ENCODE data around the gene HLA-G. TPM values are rescaled to one million over a fixed set of nuclear protein-coding genes. Genes with fewer than 3 reads are reported as not detected.

Gene HLA-G
- total and polyA plus RNA-seq, 9 of the 15 experiments (the other 6 are each of a cell fraction or from before 2014, with no cell fraction given) = 0.13 TPM; not detected in 8

DNA sequence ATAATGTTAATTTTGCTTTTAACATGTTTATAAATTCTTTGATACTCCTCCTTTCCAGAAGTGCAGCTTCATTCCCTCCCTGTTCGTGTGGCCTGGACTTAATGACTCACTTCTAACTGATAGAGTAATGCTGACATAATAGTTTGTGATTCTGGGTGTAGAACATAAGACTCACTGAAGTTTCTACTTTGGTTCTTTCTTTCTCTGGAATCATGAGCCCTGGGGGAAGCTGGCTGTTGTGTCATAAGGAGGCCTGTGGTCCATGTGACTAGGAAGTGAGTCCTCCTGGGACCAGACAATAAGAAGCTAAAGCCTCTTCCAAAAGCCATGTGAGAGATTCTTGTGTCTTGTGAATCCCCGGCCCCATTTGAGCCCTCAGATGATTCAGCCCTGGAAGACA, 30.5 kb upstream of the HLA-G start (continued):
- no peak for TF ChIP-seq ZNF408 (CRISPR knock-in tag; IDR thresholded peaks at IDR 0.05; ENCODE audit: low read depth)

DNA sequence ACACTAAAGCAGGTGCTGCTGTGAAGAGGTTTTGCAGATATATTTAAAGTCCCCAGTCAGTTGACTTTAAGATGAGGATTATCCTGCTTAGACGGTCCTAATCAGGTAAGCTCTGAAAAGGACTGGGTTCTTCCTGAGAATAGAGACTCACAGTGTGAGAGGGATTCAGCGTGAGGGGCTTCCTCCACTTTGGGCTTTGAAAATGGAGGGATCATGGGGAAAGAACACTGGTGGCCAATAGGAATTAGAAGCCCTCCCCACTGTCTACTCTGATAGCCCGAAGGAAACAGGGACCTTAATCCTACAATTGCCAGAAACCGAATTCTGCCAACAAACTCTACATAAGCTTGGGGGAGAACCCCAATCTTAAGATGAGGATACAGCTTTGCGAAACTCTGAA, 29.7 kb upstream of the HLA-G start:
- no TSS peak for BruUV-seq (replicated peaks)
- POLR2A ChIA-PET = interaction anchor here (1.0 kb wide), 1 partner anchor 18 kb away, joined by 3 read pairs; no protein-coding TSS in a partner anchor
- in situ Hi-C loops (cut with MboI) = no loop called here

DNA sequence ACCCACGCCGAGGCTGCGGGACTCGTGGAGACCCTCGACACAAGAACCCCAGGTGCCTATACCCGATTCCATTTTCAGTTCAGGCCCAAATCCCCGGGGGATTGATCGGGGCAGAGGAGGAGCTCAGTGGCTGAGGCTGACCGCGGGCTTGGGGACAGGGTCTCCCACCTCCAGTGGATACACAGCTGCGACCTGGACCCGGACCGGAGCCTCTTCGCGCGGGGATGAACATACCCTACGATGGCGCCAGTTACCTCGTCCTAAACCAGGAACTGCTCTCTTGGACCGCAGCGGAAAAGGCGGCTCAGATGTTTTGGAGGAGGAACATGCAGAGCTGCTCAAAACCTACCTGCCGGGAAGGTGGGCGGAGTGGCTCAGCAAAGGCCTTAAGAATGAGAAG, 27.4 kb upstream of the HLA-G start:
- in situ Hi-C loops (cut with MboI) = no loop called here
- intact Hi-C loops (cut with micrococcal nuclease) = no loop called here

More for the DNA sequence above, 29.7 kb upstream of the HLA-G start:
- no peak overlapping the region for H2AFZ ChIP-seq (ENCODE audit: low read depth, low read length)
- no peak overlapping the region for H3K9ac ChIP-seq (ENCODE audit: insufficient read depth in 1 of 2, low read depth in 2 of 2, low read length in 2 of 2)
- H3K79me2 ChIP-seq (ENCODE audit: control insufficient read depth, insufficient read depth, low read length) = no peaks in the 10 kb centered on the region
- ATAC-seq (no peak), FAIRE-seq (no peak), DNase-seq (ENCODE audit: extremely low read depth in 1 of 4, low spot score in 3 of 4) (no peak)
- no peaks in the 10 kb centered on the region for H4K20me1 ChIP-seq (replicated peaks; ENCODE audit: control insufficient read depth, insufficient read depth, low read length)
- H3K36me3 ChIP-seq (ENCODE audit: control insufficient read depth, insufficient read depth, low read length) = no peaks in the 10 kb centered on the region
- peaks cover 31 to 53% of the 10 kb centered on the region in 2 experiments for H3K27me3 ChIP-seq (ENCODE audit: control insufficient read depth in 2 of 2, insufficient read depth in 2 of 2, low read length in 2 of 2)
- H3K4me1 ChIP-seq (replicated peaks in 1 of 2; ENCODE audit: control insufficient read depth in 2 of 2, insufficient read depth in 2 of 2, low read length in 2 of 2) = peaks cover 0 to under 1% of the 10 kb centered on the region in 2 experiments; a peak in 1 of 5 replicates
- no peaks in the 10 kb centered on the region for H3K9me3 ChIP-seq (replicated peaks; ENCODE audit: control insufficient read depth, insufficient read depth, low read depth, low read length)
- CTCF ChIA-PET (ENCODE audit: low intra/inter-chr PET ratio) = no interaction called here
- intact Hi-C loops (cut with micrococcal nuclease) = no loop called here
- TF ChIP-seq NRF1 (conservative IDR thresholded peaks at IDR 0.05 in 1 of 2, IDR thresholded peaks at IDR 0.05 in 1 of 2) = no peak
- H3K27ac ChIP-seq (ENCODE audit: extremely low read depth, low read depth, low read length) = no peak overlapping the region
- no peaks in the 10 kb centered on the region for H3K9me1 ChIP-seq (ENCODE audit: control insufficient read depth, insufficient read depth, low read length)
- H3K4me2 ChIP-seq (ENCODE audit: insufficient read depth, low read length) = no peak overlapping the region
- 5% methylated on average over 5 of the region's 5 CpGs for WGBS (ENCODE audit: insufficient coverage, low coverage, missing lambda C conversion rate)
- no peak overlapping the region for H3K4me3 ChIP-seq

More for the DNA sequence above, 27.4 kb upstream of the HLA-G start:
- no peak overlapping the region for H3K27ac ChIP-seq (ENCODE audit: extremely low read depth, low read depth, low read length)
- 4% methylated on average over 24 of the region's 24 CpGs for WGBS (ENCODE audit: insufficient coverage, low coverage, missing lambda C conversion rate)
- DNase-seq (ENCODE audit: extremely low read depth in 1 of 4, low spot score in 3 of 4) = no peak
- ChIA-PET CTCF (ENCODE audit: low intra/inter-chr PET ratio) (interaction anchor here (1.0 kb wide), 1 partner anchor 153 kb away, joined by 3 read pairs; no protein-coding TSS in a partner anchor), POLR2A (no interaction called here)
- H3K4me1 ChIP-seq (replicated peaks in 1 of 2; ENCODE audit: control insufficient read depth in 2 of 2, insufficient read depth in 2 of 2, low read length in 2 of 2) = no peaks in the 10 kb centered on the region
- H2AFZ ChIP-seq (ENCODE audit: low read depth, low read length) = no peak overlapping the region
- no peaks in the 10 kb centered on the region for H3K9me1 ChIP-seq (ENCODE audit: control insufficient read depth, insufficient read depth, low read length)
- H3K9ac ChIP-seq (ENCODE audit: insufficient read depth in 1 of 2, low read depth in 2 of 2, low read length in 2 of 2) = no peak overlapping the region
- no peak for ATAC-seq
- no peaks in the 10 kb centered on the region for H4K20me1 ChIP-seq (replicated peaks; ENCODE audit: control insufficient read depth, insufficient read depth, low read length)
- no peaks in the 10 kb centered on the region for H3K79me2 ChIP-seq (ENCODE audit: control insufficient read depth, insufficient read depth, low read length)
- H3K4me3 ChIP-seq = no peak overlapping the region
- FAIRE-seq = no peak
- no TSS peak for BruUV-seq (replicated peaks)
- TF ChIP-seq MBD2 (IDR thresholded peaks at IDR 0.05; ENCODE audit: borderline replicate concordance, low read depth) = no peak
- TF ChIP-seq JUNB (CRISPR knock-in tag; conservative IDR thresholded peaks at IDR 0.05) = no peak
- TF ChIP-seq NCOA1 (IDR thresholded peaks at IDR 0.05; ENCODE audit: low read depth) = no peak
- TF ChIP-seq CHD2 (IDR thresholded peaks at IDR 0.05; ENCODE audit: low read depth, low read length) = no peak
- TF ChIP-seq EGR1 (conservative IDR thresholded peaks at IDR 0.05) = no peak
- TF ChIP-seq DNMT1 (IDR thresholded peaks at IDR 0.05) = no peak
- no peak for TF ChIP-seq ZNF224 (CRISPR knock-in tag; IDR thresholded peaks at IDR 0.05)
- TF ChIP-seq TEAD4 (IDR thresholded peaks at IDR 0.05; ENCODE audit: low read length) = no peak
- no peak for TF ChIP-seq TEAD4 (CRISPR knock-in tag; IDR thresholded peaks at IDR 0.05; ENCODE audit: borderline replicate concordance)
- no peak for TF ChIP-seq MAZ (CRISPR knock-in tag; conservative IDR thresholded peaks at IDR 0.05 in 1 of 2, IDR thresholded peaks at IDR 0.05 in 1 of 2)
- TF ChIP-seq HDAC6 (IDR thresholded peaks at IDR 0.05; ENCODE audit: low read depth, low read length) = no peak
- no peak for TF ChIP-seq ZBTB8A (IDR thresholded peaks at IDR 0.05; ENCODE audit: partially characterized antibody)
- TF ChIP-seq ZNF436 (CRISPR knock-in tag; IDR thresholded peaks at IDR 0.05) = no peak
- TF ChIP-seq KLF16 (IDR thresholded peaks at IDR 0.05) = no peak
- no peak for TF ChIP-seq L3MBTL2 (IDR thresholded peaks at IDR 0.05)
- H3K27me3 ChIP-seq (ENCODE audit: control insufficient read depth in 2 of 2, insufficient read depth in 2 of 2, low read length in 2 of 2) = peaks cover 23 to 48% of the 10 kb centered on the region in 2 experiments; a peak in 4 of 5 replicates
- H3K4me2 ChIP-seq (ENCODE audit: insufficient read depth, low read length) = no peak overlapping the region
- H3K9me3 ChIP-seq (replicated peaks; ENCODE audit: control insufficient read depth, insufficient read depth, low read depth, low read length) = no peaks in the 10 kb centered on the region
- H3K36me3 ChIP-seq (ENCODE audit: control insufficient read depth, insufficient read depth, low read length) = no peaks in the 10 kb centered on the region
